HG03135 (cell line): ENCODE data around the gene YLPM1.
A peak's percentile ranks its signal among the peaks of the same experiment; 100 is the strongest.

Experiments used
- ATAC-seq: cut with Tn5 transposase; IDR thresholded peaks from one replicate; pipeline ENCODE4 v1.9.1; 2021; ENCODE audit warnings: mild to moderate bottlenecking, moderate library complexity; ENCODE audit not compliant: unreplicated experiment

Gene YLPM1

GRCh38 chr14:74836251-74836960, 73.3 kb downstream of the YLPM1 start:
- ATAC-seq = no peak

GRCh38 chr14:74838166-74838565, 75.0 kb downstream of the YLPM1 start:
- ATAC-seq = no peak

GRCh38 chr14:74840603-74841030, 77.5 kb downstream of the YLPM1 start:
- peak; percentile 38 for ATAC-seq

- peak; percentile 79 for ATAC-seq
Measured at GRCh38 chr14:74841230-74842207, 78.4 kb downstream of the YLPM1 start.

GRCh38 chr14:74843653-74844052, 80.5 kb downstream of the YLPM1 start:
- ATAC-seq = no peak

- no peak for ATAC-seq
Measured at GRCh38 chr14:74846168-74846567, 83.1 kb downstream of the YLPM1 start.

GRCh38 chr14:74846968-74847665, 84.0 kb downstream of the YLPM1 start:
- ATAC-seq = no peak

- no peak for ATAC-seq
Measured at GRCh38 chr14:74848768-74849167, 85.7 kb downstream of the YLPM1 start.

- ATAC-seq = no peak
Measured at GRCh38 chr14:74852922-74853530, 89.9 kb downstream of the YLPM1 start.

- no peak for ATAC-seq
Measured at GRCh38 chr14:74853581-74853980, 90.5 kb downstream of the YLPM1 start.

GRCh38 chr14:74855021-74855420, 91.9 kb downstream of the YLPM1 start:
- ATAC-seq = no peak

- no peak for ATAC-seq
Measured at GRCh38 chr14:74855945-74856344, 92.8 kb downstream of the YLPM1 start.

- ATAC-seq = no peak
Measured at GRCh38 chr14:74856366-74856765, 93.2 kb downstream of the YLPM1 start.

GRCh38 chr14:74858022-74858421, 94.9 kb downstream of the YLPM1 start:
- ATAC-seq = no peak

- no peak for ATAC-seq
Measured at GRCh38 chr14:74859757-74860552, 96.8 kb downstream of the YLPM1 start.

GRCh38 chr14:74860899-74861733, 98.0 kb downstream of the YLPM1 start:
- no peak for ATAC-seq

GRCh38 chr14:74861734-74862090, 98.6 kb downstream of the YLPM1 start:
- ATAC-seq = no peak

GRCh38 chr14:74863274-74863673, 100.2 kb downstream of the YLPM1 start:
- no peak for ATAC-seq

GRCh38 chr14:74864198-74864597, 101.1 kb downstream of the YLPM1 start:
- ATAC-seq = no peak
